ENCODE data around the gene TCF7L1.

TCF7L1 gene

DNA sequence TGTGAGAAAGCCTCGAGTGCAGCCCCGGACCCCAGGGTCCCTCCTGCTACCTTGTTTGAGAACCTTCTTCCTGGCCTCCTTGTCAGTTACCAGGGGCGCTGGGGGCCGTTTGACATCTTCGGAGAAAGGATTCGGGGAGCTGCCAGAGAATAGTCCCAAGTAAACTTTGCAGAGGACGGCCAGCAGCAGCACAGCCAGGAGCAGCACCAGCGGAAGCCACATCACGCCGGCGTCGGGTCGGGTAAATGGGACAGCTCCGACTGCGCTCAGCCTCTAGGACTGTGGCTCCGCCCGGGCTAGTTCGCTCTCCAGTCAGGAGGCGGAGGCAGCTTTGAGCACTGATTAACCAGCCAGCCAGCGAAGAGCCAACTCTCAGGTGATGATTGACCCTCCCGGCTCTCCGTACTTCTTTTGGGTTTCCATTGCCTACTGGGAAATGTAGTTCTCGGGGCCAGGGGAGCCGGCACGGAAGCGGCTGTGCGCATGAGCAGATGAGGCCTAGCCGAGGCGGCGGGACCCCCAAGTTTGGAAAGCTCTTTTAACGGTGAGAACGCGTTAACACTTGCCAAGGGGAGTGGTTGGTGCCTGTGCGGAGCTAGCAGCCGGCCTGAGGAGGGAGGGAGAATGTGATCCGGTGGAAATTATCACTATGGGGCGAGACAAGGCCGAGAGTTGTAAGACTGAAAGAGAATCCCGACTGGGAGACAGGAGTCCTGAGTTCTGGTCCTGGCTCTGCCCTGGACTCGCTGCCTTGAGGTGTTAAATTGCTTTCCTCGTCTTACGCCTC lies 221.3 kb downstream of the TCF7L1 start, which contains the start of the genes ELMOD3 and RETSAT:
TSS of gene ELMOD3 (plus strand) at position 484 of the 787 bp plus-strand sequence. CDS start 2,430 bp downstream, outside the sequence.
TSS of gene RETSAT (minus strand) at position 243 of the 787 bp plus-strand sequence. CDS start at position 222, 21 bp downstream.
- peak within 1 kb of the TSS; percentile 99 for H3K27ac Mint-ChIP-seq

GRCh38 chr2:85355073-85355410 lies 221.8 kb downstream of the TCF7L1 start:
- Mint-ChIP-seq H3K4me3 (peak overlapping the region; percentile 96 to 99), H3K27me3 (no peaks in the 10 kb centered on the region), H3K27ac (peak overlapping the region; percentile 99), H3K9me3 (no peaks in the 10 kb centered on the region), H3K4me1 (peaks cover 45% of the 10 kb centered on the region)
- ATAC-seq (peak; percentile 18), DNase-seq (no peak)

More for the DNA sequence above, 221.3 kb downstream of the TCF7L1 start, which contains the start of the genes ELMOD3 and RETSAT:
- peak; percentile 96 to 98 for DNase-seq
- peak within 1 kb of the TSS; percentile 96 to 99 for H3K4me3 Mint-ChIP-seq
- peak; percentile 99 for ATAC-seq
- no peaks in the 10 kb centered on the region for H3K9me3 Mint-ChIP-seq
- H3K27me3 Mint-ChIP-seq: no peaks in the 10 kb centered on the region
- H3K4me1 Mint-ChIP-seq: peaks cover 45% of the 10 kb centered on the region

DNA sequence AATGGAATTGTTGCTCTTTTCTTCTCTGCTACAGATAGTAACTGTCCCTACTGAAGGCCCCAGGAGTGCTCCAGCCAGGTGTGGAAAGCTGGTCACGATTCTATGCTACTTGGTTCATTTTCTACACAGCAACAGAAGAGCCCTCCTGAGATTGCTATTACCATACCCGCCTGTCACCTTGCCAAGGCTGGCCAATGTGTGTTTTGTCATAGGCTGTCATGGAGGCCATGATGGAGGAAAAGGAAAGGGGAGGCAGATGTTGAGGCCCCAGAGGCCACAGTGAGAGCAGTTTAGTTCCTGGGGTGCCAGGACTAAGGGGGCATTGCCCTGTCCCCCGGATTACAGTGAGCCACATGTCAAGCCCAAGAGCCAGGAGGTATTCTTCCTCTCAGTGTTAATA lies 222.3 kb downstream of the TCF7L1 start:
- H3K9me3 Mint-ChIP-seq: no peaks in the 10 kb centered on the region
- peak overlapping the region; percentile 4 to 99 for H3K27ac Mint-ChIP-seq
- ATAC-seq (no peak), DNase-seq (no peak)
- H3K27me3 Mint-ChIP-seq: no peaks in the 10 kb centered on the region
- H3K4me3 Mint-ChIP-seq: peak overlapping the region; percentile 96 to 99
- H3K4me1 Mint-ChIP-seq: peaks cover 42% of the 10 kb centered on the region

GRCh38 chr2:85356186-85356585 lies 223.0 kb downstream of the TCF7L1 start:
- Mint-ChIP-seq H3K4me1 (peaks cover 38% of the 10 kb centered on the region), H3K9me3 (no peaks in the 10 kb centered on the region), H3K27me3 (no peaks in the 10 kb centered on the region), H3K27ac (no peak overlapping the region), H3K4me3 (no peak overlapping the region)
- ATAC-seq (no peak), DNase-seq (no peak)

GRCh38 chr2:85357736-85358135 lies 224.5 kb downstream of the TCF7L1 start:
- Mint-ChIP-seq H3K9me3 (no peaks in the 10 kb centered on the region), H3K27ac (peak overlapping the region in 1 of 2 donors; percentile 86), H3K4me3 (no peak overlapping the region), H3K27me3 (no peaks in the 10 kb centered on the region), H3K4me1 (peaks cover 34% of the 10 kb centered on the region)
- ATAC-seq (no peak), DNase-seq (no peak)
